ENCODE results near the gene NRAP.

GRCh38 chr10:113689574-113689973 is 25.7 kb upstream of the NRAP start:
- TF ChIP-seq CTCF (IDR thresholded peaks at IDR 0.05; ENCODE audit: poor library complexity, severe bottlenecking), result no peak
- TF ChIP-seq REST (IDR thresholded peaks at IDR 0.05; ENCODE audit: borderline replicate concordance), result no peak
- TF ChIP-seq TAF1 (IDR thresholded peaks at IDR 0.05; ENCODE audit: low read depth), result no peak
- no peak for TF ChIP-seq EP300 (conservative IDR thresholded peaks at IDR 0.05; ENCODE audit: poor library complexity, severe bottlenecking)
- TF ChIP-seq EZH2 (IDR thresholded peaks at IDR 0.05; ENCODE audit: borderline replicate concordance, insufficient read depth, low read length, poor library complexity, severe bottlenecking), result no peak

All from neural cell (in vitro differentiated cells).